Panc1 (cell line): ENCODE measurements around the gene SGCB. TPM values are rescaled to one million over a fixed set of nuclear protein-coding genes. Genes with fewer than 3 reads are reported as not detected.

ENCODE experiments used
- ATAC-seq: fragments of 200-7000 bp; cut with Tn5 transposase; 2 replicates; pipeline ENCODE4 v1.9.1; 2020; ENCODE audit warnings: mild to moderate bottlenecking, moderate library complexity
- BruUV-seq: library from RNA; stranded (reverse); fragments of 400-500 nt; replicated peaks from 2 replicates; lab custom pipeline; 2021; lab: Mats Ljungman, UMichigan
- CTCF ChIA-PET: fragments of 300-600 bp; sonication (Branson Sonifier 250); formaldehyde crosslinking; loops from one replicate; lab custom pipeline; 2022; ENCODE audit warnings: antibody characterized with exemption; lab: Charles Lee
- POLR2A ChIA-PET: fragments of 300-600 bp; sonication (Branson Sonifier 250); formaldehyde crosslinking; loops from one replicate; lab custom pipeline; 2022; ENCODE audit warnings: antibody characterized with exemption; lab: Charles Lee
- DNase-seq: peaks from one replicate; pipeline ENCODE4 v3.0.0-alpha.2; 2010; ENCODE audit warnings: low read depth, low spot score
- H3K27ac ChIP-seq: 2 replicates; pipeline ENCODE4 v1.5.1; 2011; ENCODE audit warnings: mild to moderate bottlenecking, low read length, inconsistent platforms
- H3K27me3 ChIP-seq: fragments of 200-500 bp; sonication (Bioruptor generic); 2 replicates; pipeline ENCODE4 v1.6.0; 2014; ENCODE audit warnings: low read length, inconsistent platforms; ENCODE audit not compliant: control insufficient read depth, insufficient read depth
- H3K36me3 ChIP-seq: fragments of 200-500 bp; sonication (Bioruptor generic); 2 replicates; pipeline ENCODE4 v1.5.1; 2014; ENCODE audit warnings: inconsistent platforms, mild to moderate bottlenecking, low read length, moderate library complexity; ENCODE audit not compliant: control insufficient read depth, insufficient read depth
- H3K4me1 ChIP-seq: 2 replicates; pipeline ENCODE4 v1.5.1; 2011; ENCODE audit warnings: inconsistent platforms, mild to moderate bottlenecking, low read length, moderate library complexity; ENCODE audit not compliant: control insufficient read depth, insufficient read depth
- H3K4me3 ChIP-seq, 2 experiments: 2 replicates each; pipeline ENCODE4 v1.5.1; 2011 to 2012; ENCODE audit warnings: low read depth in 2 of 2, low read length in 2 of 2, mild to moderate bottlenecking in 2 of 2, inconsistent platforms in 1 of 2, moderate library complexity in 1 of 2
- H3K9me3 ChIP-seq: fragments of 200-500 bp; sonication (Bioruptor generic); 2 replicates; pipeline ENCODE4 v1.5.1; 2014; ENCODE audit warnings: low read depth, mild to moderate bottlenecking, inconsistent platforms, low read length, moderate library complexity; ENCODE audit not compliant: control insufficient read depth, insufficient read depth
- POLR2AphosphoS5 ChIP-seq: IDR thresholded peaks from 2 replicates; pipeline ENCODE4 v1.6.1; 2012; ENCODE audit warnings: mild to moderate bottlenecking, low read depth, low read length, moderate library complexity
- SIN3A ChIP-seq: IDR thresholded peaks from 2 replicates; pipeline ENCODE4 v1.6.1; 2012; ENCODE audit warnings: low read depth, mild to moderate bottlenecking, low read length, moderate library complexity, borderline replicate concordance; ENCODE audit not compliant: insufficient read depth
- TCF7L2 ChIP-seq: IDR thresholded peaks from 2 replicates; pipeline ENCODE4 v1.6.1; 2011; ENCODE audit warnings: mild to moderate bottlenecking, low read depth, low read length, inconsistent platforms
- in situ Hi-C: cut with HindIII; loops from 2 replicates; pipeline ENCODE4 v1.10.0; 2016; ENCODE audit warnings: low sequenced_read_pairs, low pct_unique_long_range_greater_than_20kb
- intact Hi-C: fragments of 100-400 bp; cut with micrococcal nuclease; formaldehyde crosslinking; loops from one replicate; pipeline ENCODE4 v1.10.0; 2022; ENCODE audit not compliant: unreplicated experiment
- total RNA-seq: library from RNA; stranded (reverse); gene quantifications from one replicate; pipeline ENCODE4 v1.2.1, GENCODE V29; 2021; ENCODE audit not compliant: unreplicated experiment
- TF ChIP-seq, protein P1 (sequence below): fragments of 450-650 bp; IDR thresholded peaks from 2 replicates; pipeline ENCODE4 v1.5.1; 2017; ENCODE audit warnings: mild to moderate bottlenecking
- TF ChIP-seq, protein P2 (sequence below), 2 experiments: IDR thresholded peaks; 2 replicates each; pipeline ENCODE4 v1.6.1; 2011 to 2012; ENCODE audit warnings: low read depth in 2 of 2, control low read depth in 1 of 2, low read length in 1 of 2, mild to moderate bottlenecking in 1 of 2, moderate library complexity in 1 of 2; ENCODE audit not compliant: insufficient read depth in 1 of 2

Gene SGCB
- total RNA-seq, 1 experiment from 2014 or later = 27.6 TPM

- no TSS peak for BruUV-seq
- POLR2A ChIA-PET = no interaction called here
These were observed 32.4 kb downstream of the SGCB start for GRCh38 chr4:52005604-52006273.

DNA sequence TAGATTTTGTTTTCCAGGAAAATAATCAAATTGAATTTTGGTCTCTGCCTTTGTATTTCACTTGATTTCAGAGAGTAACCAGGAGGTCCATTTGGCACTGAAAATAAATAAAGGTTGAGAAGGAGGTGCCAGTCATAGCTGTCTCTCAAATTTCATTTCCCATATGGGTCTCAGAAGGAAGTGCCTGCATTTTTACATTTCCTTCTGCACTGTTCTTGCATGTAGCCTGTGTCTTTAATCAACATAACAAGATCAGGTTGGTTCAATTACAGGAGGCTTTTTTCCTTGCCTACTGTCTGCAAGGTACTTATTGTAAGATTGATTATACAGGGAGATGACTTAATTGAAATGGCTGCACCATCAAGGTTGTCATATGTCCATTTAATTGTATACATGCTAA is 33.7 kb downstream of the SGCB start:
- Histone ChIP-seq H3K27ac (no peak overlapping the region), H3K4me1 (no peaks in the 10 kb centered on the region), H3K36me3 (no peaks in the 10 kb centered on the region), H3K4me3 (no peak overlapping the region), H3K9me3 (no peaks in the 10 kb centered on the region), H3K27me3 (no peaks in the 10 kb centered on the region)
- DNase-seq = no peak
- BruUV-seq = no TSS peak
- TF ChIP-seq POLR2AphosphoS5 (no peak), SIN3A (no peak), TCF7L2 (no peak)
- TF ChIP-seq, protein P1, sequence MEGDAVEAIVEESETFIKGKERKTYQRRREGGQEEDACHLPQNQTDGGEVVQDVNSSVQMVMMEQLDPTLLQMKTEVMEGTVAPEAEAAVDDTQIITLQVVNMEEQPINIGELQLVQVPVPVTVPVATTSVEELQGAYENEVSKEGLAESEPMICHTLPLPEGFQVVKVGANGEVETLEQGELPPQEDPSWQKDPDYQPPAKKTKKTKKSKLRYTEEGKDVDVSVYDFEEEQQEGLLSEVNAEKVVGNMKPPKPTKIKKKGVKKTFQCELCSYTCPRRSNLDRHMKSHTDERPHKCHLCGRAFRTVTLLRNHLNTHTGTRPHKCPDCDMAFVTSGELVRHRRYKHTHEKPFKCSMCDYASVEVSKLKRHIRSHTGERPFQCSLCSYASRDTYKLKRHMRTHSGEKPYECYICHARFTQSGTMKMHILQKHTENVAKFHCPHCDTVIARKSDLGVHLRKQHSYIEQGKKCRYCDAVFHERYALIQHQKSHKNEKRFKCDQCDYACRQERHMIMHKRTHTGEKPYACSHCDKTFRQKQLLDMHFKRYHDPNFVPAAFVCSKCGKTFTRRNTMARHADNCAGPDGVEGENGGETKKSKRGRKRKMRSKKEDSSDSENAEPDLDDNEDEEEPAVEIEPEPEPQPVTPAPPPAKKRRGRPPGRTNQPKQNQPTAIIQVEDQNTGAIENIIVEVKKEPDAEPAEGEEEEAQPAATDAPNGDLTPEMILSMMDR = no peak
- TF ChIP-seq, protein P2, sequence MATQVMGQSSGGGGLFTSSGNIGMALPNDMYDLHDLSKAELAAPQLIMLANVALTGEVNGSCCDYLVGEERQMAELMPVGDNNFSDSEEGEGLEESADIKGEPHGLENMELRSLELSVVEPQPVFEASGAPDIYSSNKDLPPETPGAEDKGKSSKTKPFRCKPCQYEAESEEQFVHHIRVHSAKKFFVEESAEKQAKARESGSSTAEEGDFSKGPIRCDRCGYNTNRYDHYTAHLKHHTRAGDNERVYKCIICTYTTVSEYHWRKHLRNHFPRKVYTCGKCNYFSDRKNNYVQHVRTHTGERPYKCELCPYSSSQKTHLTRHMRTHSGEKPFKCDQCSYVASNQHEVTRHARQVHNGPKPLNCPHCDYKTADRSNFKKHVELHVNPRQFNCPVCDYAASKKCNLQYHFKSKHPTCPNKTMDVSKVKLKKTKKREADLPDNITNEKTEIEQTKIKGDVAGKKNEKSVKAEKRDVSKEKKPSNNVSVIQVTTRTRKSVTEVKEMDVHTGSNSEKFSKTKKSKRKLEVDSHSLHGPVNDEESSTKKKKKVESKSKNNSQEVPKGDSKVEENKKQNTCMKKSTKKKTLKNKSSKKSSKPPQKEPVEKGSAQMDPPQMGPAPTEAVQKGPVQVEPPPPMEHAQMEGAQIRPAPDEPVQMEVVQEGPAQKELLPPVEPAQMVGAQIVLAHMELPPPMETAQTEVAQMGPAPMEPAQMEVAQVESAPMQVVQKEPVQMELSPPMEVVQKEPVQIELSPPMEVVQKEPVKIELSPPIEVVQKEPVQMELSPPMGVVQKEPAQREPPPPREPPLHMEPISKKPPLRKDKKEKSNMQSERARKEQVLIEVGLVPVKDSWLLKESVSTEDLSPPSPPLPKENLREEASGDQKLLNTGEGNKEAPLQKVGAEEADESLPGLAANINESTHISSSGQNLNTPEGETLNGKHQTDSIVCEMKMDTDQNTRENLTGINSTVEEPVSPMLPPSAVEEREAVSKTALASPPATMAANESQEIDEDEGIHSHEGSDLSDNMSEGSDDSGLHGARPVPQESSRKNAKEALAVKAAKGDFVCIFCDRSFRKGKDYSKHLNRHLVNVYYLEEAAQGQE (IDR thresholded peaks at IDR 0.05; ENCODE audit: insufficient read depth in 1 of 2, low read depth in 2 of 2, low read length in 1 of 2) = no peak
- in situ Hi-C loops (no loop called here), intact Hi-C loops (no loop called here)
- ChIA-PET CTCF (no interaction called here), POLR2A (no interaction called here)
- ATAC-seq = no peak

More at GRCh38 chr4:52005604-52006273, 32.4 kb downstream of the SGCB start:
- TF ChIP-seq, protein P2 (IDR thresholded peaks at IDR 0.05; ENCODE audit: insufficient read depth in 1 of 2, low read depth in 2 of 2, low read length in 1 of 2) = no peak
- TF ChIP-seq, protein P1 = no peak
- no peak for TF ChIP-seq POLR2AphosphoS5
- no peaks in the 10 kb centered on the region for H3K27me3 ChIP-seq
- no peak overlapping the region for H3K27ac ChIP-seq
- no peaks in the 10 kb centered on the region for H3K4me1 ChIP-seq
- ATAC-seq (no peak), DNase-seq (no peak)
- intact Hi-C loops (no loop called here), in situ Hi-C loops (no loop called here)
- CTCF ChIA-PET = no interaction called here
- no peaks in the 10 kb centered on the region for H3K9me3 ChIP-seq
- H3K4me3 ChIP-seq = no peak overlapping the region
- no peaks in the 10 kb centered on the region for H3K36me3 ChIP-seq
